GM12874 (cell line): ENCODE results near the gene PSMD8.

ENCODE experiments used
- CTCF ChIP-seq: IDR thresholded peaks from 2 replicates; pipeline ENCODE4 v1.5.1; 2011; ENCODE audit warnings: low read depth, mild to moderate bottlenecking, control low read depth, low read length, moderate library complexity; ENCODE audit not compliant: insufficient read depth

The PSMD8 gene

GRCh38 chr19:38386300-38386970 lies 12.1 kb downstream of the PSMD8 start:
- no peak for TF ChIP-seq CTCF

- no peak for TF ChIP-seq CTCF
Observed at GRCh38 chr19:38386971-38387549, 12.7 kb downstream of the PSMD8 start.

GRCh38 chr19:38387550-38388348 lies 13.4 kb downstream of the PSMD8 start, which contains the start of gene GGN:
Gene GGN, minus strand, starts transcription at chr19:38388034. Its CDS starts 773 bp downstream, at chr19:38387261.
- no peak for TF ChIP-seq CTCF

- no peak for TF ChIP-seq CTCF
Observed at GRCh38 chr19:38388349-38389100, 14.2 kb downstream of the PSMD8 start, which contains the start of gene SPRED3. Gene SPRED3, plus strand, starts transcription at chr19:38388697. Its CDS starts 1,606 bp downstream, at chr19:38390303.

GRCh38 chr19:38389101-38389925 lies 14.9 kb downstream of the PSMD8 start:
- no peak for TF ChIP-seq CTCF

GRCh38 chr19:38389957-38390924 lies 15.9 kb downstream of the PSMD8 start:
- TF ChIP-seq CTCF: no peak
